Measurements from ENCODE around the gene URB2. TPM values are rescaled to one million over a fixed set of nuclear protein-coding genes. Genes with fewer than 3 reads are reported as not detected.

URB2 gene
- total RNA-seq, 1 experiment from 2014 or later = 21.9 TPM

GRCh38 chr1:229579059-229579673, 46.9 kb upstream of the URB2 start:
- no peaks in the 10 kb centered on the region for H3K9me3 ChIP-seq (ENCODE audit: control insufficient read depth, insufficient read depth, low read depth, low read length)
- no peak overlapping the region for H3K4me3 ChIP-seq (ENCODE audit: low read depth in 2 of 2, low read length in 2 of 2)
- in situ Hi-C loops (cut with HindIII; ENCODE audit: low pct_unique_long_range_greater_than_20kb, low sequenced_read_pairs) (no loop called here), intact Hi-C loops (cut with micrococcal nuclease; ENCODE audit: unreplicated experiment) (no loop called here)
- H3K27ac ChIP-seq (ENCODE audit: low read length) = no peak overlapping the region
- CTCF ChIA-PET = no interaction called here
- DNase-seq (ENCODE audit: low read depth, low spot score) (no peak), ATAC-seq (peak; percentile 73)
- POLR2A ChIA-PET = no interaction called here
- TF ChIP-seq TCF7L2 (IDR thresholded peaks at IDR 0.05; ENCODE audit: low read depth, low read length) (no peak), SIN3A (IDR thresholded peaks at IDR 0.05; ENCODE audit: borderline replicate concordance, insufficient read depth, low read depth, low read length) (no peak), REST (IDR thresholded peaks at IDR 0.05; ENCODE audit: insufficient read depth in 1 of 2, low read depth in 2 of 2, low read length in 1 of 2) (no peak), POLR2AphosphoS5 (IDR thresholded peaks at IDR 0.05; ENCODE audit: low read depth, low read length) (no peak), CTCF (IDR thresholded peaks at IDR 0.05) (no peak)
- no peaks in the 10 kb centered on the region for H3K36me3 ChIP-seq (ENCODE audit: control insufficient read depth, insufficient read depth, low read length)
- BruUV-seq (replicated peaks) = no TSS peak
- no peaks in the 10 kb centered on the region for H3K27me3 ChIP-seq (ENCODE audit: control insufficient read depth, insufficient read depth, low read length)
- H3K4me1 ChIP-seq (ENCODE audit: control insufficient read depth, insufficient read depth, low read length) = no peaks in the 10 kb centered on the region

- Histone ChIP-seq H3K4me3 (ENCODE audit: low read depth in 2 of 2, low read length in 2 of 2) (no peak overlapping the region), H3K27ac (ENCODE audit: low read length) (no peak overlapping the region), H3K4me1 (ENCODE audit: control insufficient read depth, insufficient read depth, low read length) (no peaks in the 10 kb centered on the region), H3K27me3 (ENCODE audit: control insufficient read depth, insufficient read depth, low read length) (no peaks in the 10 kb centered on the region), H3K9me3 (ENCODE audit: control insufficient read depth, insufficient read depth, low read depth, low read length) (no peaks in the 10 kb centered on the region), H3K36me3 (ENCODE audit: control insufficient read depth, insufficient read depth, low read length) (no peaks in the 10 kb centered on the region)
- CTCF ChIA-PET = no interaction called here
- POLR2A ChIA-PET = no interaction called here
- DNase-seq (ENCODE audit: low read depth, low spot score) (no peak), ATAC-seq (no peak)
- intact Hi-C loops (cut with micrococcal nuclease; ENCODE audit: unreplicated experiment) (no loop called here), in situ Hi-C loops (cut with HindIII; ENCODE audit: low pct_unique_long_range_greater_than_20kb, low sequenced_read_pairs) (no loop called here)
- BruUV-seq (replicated peaks) = no TSS peak
- TF ChIP-seq REST (IDR thresholded peaks at IDR 0.05; ENCODE audit: insufficient read depth in 1 of 2, low read depth in 2 of 2, low read length in 1 of 2) = no peak
These were observed 44.6 kb upstream of the URB2 start for GRCh38 chr1:229581485-229581884.

Measured in Panc1 (cell line).